ENCODE data around the gene SYNPO2. TPM values are rescaled to one million over a fixed set of nuclear protein-coding genes. Genes with fewer than 3 reads are reported as not detected.
A peak's percentile ranks its signal among the peaks of the same experiment; 100 is the strongest.

Gene SYNPO2
- total RNA-seq, 1 experiment from 2014 or later = 1.8 TPM

DNA sequence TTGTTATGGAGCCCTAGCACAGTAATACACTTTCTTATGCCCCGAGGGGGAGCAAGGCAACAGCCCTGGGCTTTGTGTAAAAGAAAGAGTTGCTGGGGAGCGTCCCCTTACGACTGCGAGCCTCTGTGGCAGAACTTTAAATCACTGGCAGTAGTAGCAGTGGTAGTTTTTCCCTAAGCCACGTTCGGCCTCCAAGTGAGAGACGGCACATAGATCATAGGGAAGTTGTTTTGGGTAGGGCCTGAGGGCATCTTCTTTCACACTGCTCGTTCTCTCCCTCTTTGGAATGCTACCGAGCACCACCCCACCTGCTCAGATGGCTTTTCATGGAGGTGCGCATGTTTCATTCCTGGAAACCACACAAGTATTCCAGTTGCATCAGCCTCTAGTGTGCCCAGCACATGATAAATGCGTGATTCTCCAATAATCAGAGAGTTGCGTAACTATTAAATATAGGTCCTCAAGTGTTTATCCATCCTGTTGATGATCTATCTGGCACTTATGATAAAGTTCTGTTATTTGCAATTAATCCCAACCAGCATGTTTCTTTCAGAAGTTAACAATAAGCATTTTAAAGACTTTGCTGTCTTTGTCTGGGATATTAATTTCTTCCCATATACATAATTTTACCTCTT, 7.0 kb upstream of the SYNPO2 start:
- no peak for DNase-seq (ENCODE audit: low read depth)

- DNase-seq (ENCODE audit: low read depth) = no peak
Observed at GRCh38 chr4:118883861-118884260, 4.8 kb upstream of the SYNPO2 start.

- DNase-seq (ENCODE audit: low read depth) = no peak
Observed at GRCh38 chr4:118884716-118885115, 3.9 kb upstream of the SYNPO2 start.

DNA sequence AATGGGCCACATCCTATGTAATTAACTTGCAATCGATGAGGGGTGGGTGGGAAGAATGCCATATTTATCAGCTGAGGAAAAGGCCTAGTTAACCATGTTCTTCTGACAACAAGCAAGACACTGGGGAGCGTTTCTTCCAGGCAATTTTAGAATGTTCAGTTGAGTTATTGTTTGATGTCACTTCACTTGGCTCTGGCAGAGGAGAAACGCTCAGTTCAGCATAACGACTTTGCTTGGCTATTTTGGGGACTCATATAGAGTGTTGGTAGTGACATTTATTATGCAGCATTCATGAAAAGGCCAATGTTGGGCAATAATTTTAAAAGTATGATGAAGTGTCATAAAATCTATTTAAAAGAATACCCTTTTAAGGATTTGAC, 648 bp downstream of the SYNPO2 start:
- no peak for DNase-seq (ENCODE audit: low read depth)

DNA sequence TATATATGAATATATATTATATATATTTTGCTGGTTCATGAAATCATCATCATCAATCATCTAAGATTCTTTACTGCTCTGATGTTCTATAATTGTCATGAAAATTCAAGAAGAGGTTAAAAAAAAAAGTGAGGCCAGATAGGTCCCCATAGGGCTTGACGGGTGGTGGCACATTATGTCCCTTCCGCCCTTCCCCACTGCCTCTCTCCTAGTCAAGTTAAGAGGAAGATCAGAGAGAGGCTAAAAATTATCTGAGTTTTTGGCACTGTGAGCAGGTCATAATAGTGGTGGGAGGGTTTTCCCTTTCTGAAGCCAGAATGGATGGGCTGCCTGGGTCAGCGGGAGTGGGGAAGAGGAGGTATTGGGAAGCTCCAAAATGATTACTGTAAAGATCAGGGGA, 5.4 kb downstream of the SYNPO2 start:
- DNase-seq (ENCODE audit: low read depth) = no peak

- no peak for DNase-seq (ENCODE audit: low read depth)
Observed at GRCh38 chr4:118898221-118898620, 9.6 kb downstream of the SYNPO2 start.

GRCh38 chr4:118898684-118899138, 10.1 kb downstream of the SYNPO2 start:
- no peak for DNase-seq (ENCODE audit: low read depth)

DNA sequence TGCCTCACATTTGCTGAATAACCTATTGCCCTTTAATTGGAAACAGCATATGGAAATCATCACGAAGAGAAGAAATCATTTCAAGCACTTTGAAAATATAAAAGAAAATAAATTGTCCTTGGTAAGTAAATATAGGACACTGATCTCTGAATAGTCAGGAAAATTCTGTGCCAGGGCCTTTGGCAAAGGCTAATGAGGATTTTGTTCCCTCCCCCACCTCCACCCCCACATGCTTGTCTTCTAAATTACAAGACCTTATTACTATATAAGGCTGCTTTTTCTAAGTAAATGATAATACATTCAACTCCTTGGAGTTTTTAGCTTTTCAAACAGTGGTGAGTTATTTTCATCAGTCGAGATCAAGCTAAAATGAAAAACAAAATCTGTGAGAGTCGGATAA, 15.8 kb downstream of the SYNPO2 start:
- no peak for DNase-seq (ENCODE audit: low read depth)

GRCh38 chr4:118904935-118905334, 16.3 kb downstream of the SYNPO2 start:
- no peak for DNase-seq (ENCODE audit: low read depth)

GRCh38 chr4:118905566-118905965, 16.9 kb downstream of the SYNPO2 start:
- DNase-seq (ENCODE audit: low read depth) = peak; percentile 23

GRCh38 chr4:118909173-118909956, 20.7 kb downstream of the SYNPO2 start:
- no peak for DNase-seq (ENCODE audit: low read depth)

DNA sequence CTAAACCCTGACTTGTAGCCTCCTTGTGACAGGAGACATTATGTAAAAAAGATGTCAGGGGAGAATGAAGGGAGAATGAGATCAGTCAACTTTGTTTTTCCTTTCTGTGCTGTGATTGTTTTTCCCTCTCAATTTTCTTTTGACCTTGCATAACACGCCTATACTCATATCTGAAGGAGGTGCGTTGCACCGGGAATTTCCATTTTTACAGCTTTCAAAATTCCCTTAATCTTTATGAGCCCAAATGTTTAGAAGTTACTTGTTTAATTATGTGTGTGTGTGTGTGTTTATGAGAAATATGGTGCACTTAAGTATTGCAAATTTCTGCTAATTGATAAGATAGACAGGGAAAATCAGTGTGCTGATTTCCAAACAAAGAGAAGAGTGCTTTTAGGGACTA, 21.6 kb downstream of the SYNPO2 start:
- no peak for DNase-seq (ENCODE audit: low read depth)

GRCh38 chr4:118911238-118911703, 22.6 kb downstream of the SYNPO2 start:
- no peak for DNase-seq (ENCODE audit: low read depth)

DNA sequence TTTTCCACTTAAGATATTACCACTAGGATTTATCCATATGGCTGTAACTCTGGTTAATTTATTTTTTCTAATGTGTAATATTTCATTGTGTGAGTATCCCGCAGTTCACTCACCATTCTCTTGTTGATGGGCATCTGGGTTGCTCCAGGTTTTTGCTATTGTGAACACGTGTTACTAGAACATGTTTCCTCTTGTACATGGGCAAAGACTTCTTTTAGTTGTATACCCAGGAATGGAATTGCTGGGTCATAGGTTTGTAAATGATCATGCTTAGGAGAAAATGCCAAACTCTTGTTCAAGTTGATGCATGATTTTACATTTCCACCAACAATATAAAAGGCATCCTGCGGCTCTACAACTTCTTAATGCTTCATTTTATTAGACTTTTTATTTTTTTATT, 26.8 kb downstream of the SYNPO2 start:
- DNase-seq (ENCODE audit: low read depth) = no peak

GRCh38 chr4:118916691-118917289, 28.1 kb downstream of the SYNPO2 start:
- no peak for DNase-seq (ENCODE audit: low read depth)

GRCh38 chr4:118917582-118917981, 28.9 kb downstream of the SYNPO2 start:
- no peak for DNase-seq (ENCODE audit: low read depth)

DNA sequence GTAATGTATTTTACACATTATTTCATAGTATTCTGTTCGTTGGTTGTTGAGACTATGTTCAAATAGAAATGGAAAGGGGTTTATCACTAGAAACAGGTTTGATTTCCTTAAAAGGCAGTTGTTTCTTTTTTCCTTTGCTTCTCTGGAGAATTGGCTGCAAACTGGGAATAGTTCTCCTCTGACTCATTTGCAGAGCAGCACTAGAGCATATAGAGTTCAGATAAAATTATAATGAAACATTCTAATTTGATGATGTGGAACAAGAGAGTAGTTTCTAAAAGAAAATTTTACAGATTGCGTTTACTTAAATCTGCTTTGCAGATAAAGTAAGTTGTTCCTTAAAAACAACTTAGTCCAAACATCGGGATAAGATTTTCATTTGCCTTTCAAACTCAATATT, 29.7 kb downstream of the SYNPO2 start:
- peak; percentile 85 for DNase-seq (ENCODE audit: low read depth)

- peak; percentile 6 for DNase-seq (ENCODE audit: low read depth)
Observed at GRCh38 chr4:118920247-118920646, 31.6 kb downstream of the SYNPO2 start.

DNA sequence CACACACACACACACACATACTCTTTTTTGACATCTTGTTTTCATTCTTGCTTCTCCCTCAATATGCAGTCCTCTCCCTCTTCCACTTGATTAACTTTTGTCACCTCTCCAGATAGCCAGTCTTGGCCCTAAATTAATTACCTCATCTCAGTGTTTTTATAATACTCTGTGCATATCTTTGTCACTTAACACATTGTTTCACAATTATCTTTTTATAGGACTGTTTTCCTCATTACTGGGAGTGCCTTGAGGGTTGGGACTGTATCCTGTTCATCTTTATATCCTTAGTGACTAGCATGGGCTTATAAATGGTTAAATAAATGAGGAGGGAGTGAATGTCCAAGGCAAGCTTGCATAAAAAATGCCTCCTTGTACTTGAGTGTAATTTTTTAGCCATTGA, 33.1 kb downstream of the SYNPO2 start:
- no peak for DNase-seq (ENCODE audit: low read depth)

DNA sequence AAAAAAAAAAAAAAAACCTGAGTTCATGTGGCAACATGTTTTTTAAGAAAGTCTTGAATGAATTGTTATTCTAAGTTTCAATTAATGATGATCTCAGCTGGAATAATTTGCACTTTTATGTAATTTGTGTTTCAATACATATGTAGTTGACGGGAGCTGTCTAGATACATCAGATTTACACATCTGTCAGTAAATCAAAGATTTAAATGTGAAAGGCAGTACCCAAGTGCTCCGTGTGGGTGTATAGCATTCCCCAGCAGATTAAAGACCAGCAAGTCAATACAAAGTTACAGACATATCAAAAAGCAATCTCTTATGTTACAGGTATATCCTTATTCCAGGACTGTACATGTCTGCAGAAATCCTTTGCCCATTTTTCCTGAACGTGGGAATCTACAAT, 35.2 kb downstream of the SYNPO2 start:
- no peak for DNase-seq (ENCODE audit: low read depth)

- peak; percentile 9 for DNase-seq (ENCODE audit: low read depth)
Observed at GRCh38 chr4:118927974-118928373, 39.3 kb downstream of the SYNPO2 start.

DNA sequence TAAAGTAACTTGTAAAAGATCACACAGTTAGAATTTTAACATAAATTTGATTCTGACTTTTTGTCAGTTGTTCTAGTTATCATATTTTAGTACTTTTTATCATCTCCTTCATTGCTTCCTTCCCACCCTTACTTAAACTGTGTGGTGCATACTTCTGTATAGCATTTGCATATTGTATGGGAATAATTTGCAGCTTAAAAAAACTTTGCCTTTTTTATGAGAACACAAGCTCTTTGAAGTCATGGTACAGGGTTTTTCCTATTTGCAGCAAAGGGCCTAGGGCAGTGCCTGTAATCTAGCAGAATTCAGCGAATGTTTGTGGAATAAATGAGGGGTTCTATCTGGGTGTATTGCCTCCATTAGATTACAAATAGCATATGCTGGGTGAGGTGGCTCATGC, 41.6 kb downstream of the SYNPO2 start:
- DNase-seq (ENCODE audit: low read depth) = no peak

- no peak for DNase-seq (ENCODE audit: low read depth)
Observed at GRCh38 chr4:118931786-118932185, 43.1 kb downstream of the SYNPO2 start.

Data from RPMI7951 (cell line).